HEK293T (cell line): Measurements from ENCODE around the gene BMP7.
"Not testable (repeated sequence)": the region's sequence is repeated elsewhere in the genome, so short reads cannot be mapped to it uniquely, and the experiment has no call there.

Experiments
- CTCF ChIA-PET: fragments of 350-600 bp; formaldehyde crosslinking; extraction: SDS; loops from one replicate; lab custom pipeline; 2021; ENCODE audit warnings: antibody characterized with exemption, inconsistent platforms; lab: Yijun Ruan, JAX
- POLR2A ChIA-PET: fragments of 350-600 bp; formaldehyde crosslinking; extraction: SDS; loops from one replicate; lab custom pipeline; 2020; ENCODE audit warnings: antibody characterized with exemption, inconsistent platforms; lab: Yijun Ruan, JAX
- DNase-seq: peaks from one replicate; pipeline ENCODE4 v3.0.0; 2012; ENCODE audit warnings: mixed read lengths; ENCODE audit errors: extremely low spot score
- ARNT ChIP-seq: fragments of 450-650 bp; IDR thresholded peaks from 2 replicates; pipeline ENCODE4 v1.6.1; 2017; ENCODE audit warnings: mild to moderate bottlenecking
- BHLHE40 ChIP-seq: fragments of 450-650 bp; IDR thresholded peaks from 2 replicates; pipeline ENCODE4 v1.6.1; 2016; ENCODE audit warnings: mild to moderate bottlenecking, moderate library complexity, borderline replicate concordance
- CTBP1 ChIP-seq: fragments of 450-650 bp; IDR thresholded peaks from 2 replicates; pipeline ENCODE4 v1.6.1; 2016; ENCODE audit warnings: borderline replicate concordance
- ELF4 ChIP-seq: fragments of 450-650 bp; IDR thresholded peaks from 2 replicates; pipeline ENCODE4 v1.6.1; 2017; ENCODE audit warnings: antibody characterized with exemption
- FOXA1 ChIP-seq: fragments of 450-650 bp; IDR thresholded peaks from 2 replicates; pipeline ENCODE4 v1.6.1; 2016; ENCODE audit warnings: mild to moderate bottlenecking
- FOXK2 ChIP-seq: fragments of 450-650 bp; IDR thresholded peaks from 2 replicates; pipeline ENCODE4 v1.6.1; 2016; ENCODE audit warnings: mild to moderate bottlenecking
- FOXM1 ChIP-seq: fragments of 450-650 bp; IDR thresholded peaks from 2 replicates; pipeline ENCODE4 v1.6.1; 2017; ENCODE audit warnings: mild to moderate bottlenecking, borderline replicate concordance
- HDGF ChIP-seq: fragments of 450-650 bp; IDR thresholded peaks from 2 replicates; pipeline ENCODE4 v1.6.1; 2017; ENCODE audit warnings: antibody characterized with exemption, borderline replicate concordance
- L3MBTL2 ChIP-seq: fragments of 450-650 bp; conservative IDR thresholded peaks from 2 replicates; pipeline ENCODE4 v1.6.1; 2016; ENCODE audit warnings: mild to moderate bottlenecking
- LEF1 ChIP-seq: fragments of 450-650 bp; IDR thresholded peaks from 2 replicates; pipeline ENCODE4 v1.6.1; 2017; ENCODE audit warnings: mild to moderate bottlenecking, borderline replicate concordance
- NFRKB ChIP-seq: fragments of 450-650 bp; IDR thresholded peaks from 2 replicates; pipeline ENCODE4 v1.6.1; 2016; ENCODE audit warnings: mild to moderate bottlenecking, moderate library complexity
- SP1 ChIP-seq: fragments of 450-650 bp; IDR thresholded peaks from 2 replicates; pipeline ENCODE4 v1.6.1; 2017
- SUZ12 ChIP-seq: fragments of 450-650 bp; IDR thresholded peaks from 2 replicates; pipeline ENCODE4 v1.6.1; 2016; ENCODE audit warnings: mild to moderate bottlenecking
- TARDBP ChIP-seq: fragments of 450-650 bp; IDR thresholded peaks from 2 replicates; pipeline ENCODE4 v1.6.1; 2016
- ZNF384 ChIP-seq: fragments of 450-650 bp; IDR thresholded peaks from 2 replicates; pipeline ENCODE4 v1.6.1; 2016
- TF ChIP-seq, protein P1 (sequence below): fragments of 450-650 bp; IDR thresholded peaks from 2 replicates; pipeline ENCODE4 v1.6.1; 2016

Gene BMP7

DNA sequence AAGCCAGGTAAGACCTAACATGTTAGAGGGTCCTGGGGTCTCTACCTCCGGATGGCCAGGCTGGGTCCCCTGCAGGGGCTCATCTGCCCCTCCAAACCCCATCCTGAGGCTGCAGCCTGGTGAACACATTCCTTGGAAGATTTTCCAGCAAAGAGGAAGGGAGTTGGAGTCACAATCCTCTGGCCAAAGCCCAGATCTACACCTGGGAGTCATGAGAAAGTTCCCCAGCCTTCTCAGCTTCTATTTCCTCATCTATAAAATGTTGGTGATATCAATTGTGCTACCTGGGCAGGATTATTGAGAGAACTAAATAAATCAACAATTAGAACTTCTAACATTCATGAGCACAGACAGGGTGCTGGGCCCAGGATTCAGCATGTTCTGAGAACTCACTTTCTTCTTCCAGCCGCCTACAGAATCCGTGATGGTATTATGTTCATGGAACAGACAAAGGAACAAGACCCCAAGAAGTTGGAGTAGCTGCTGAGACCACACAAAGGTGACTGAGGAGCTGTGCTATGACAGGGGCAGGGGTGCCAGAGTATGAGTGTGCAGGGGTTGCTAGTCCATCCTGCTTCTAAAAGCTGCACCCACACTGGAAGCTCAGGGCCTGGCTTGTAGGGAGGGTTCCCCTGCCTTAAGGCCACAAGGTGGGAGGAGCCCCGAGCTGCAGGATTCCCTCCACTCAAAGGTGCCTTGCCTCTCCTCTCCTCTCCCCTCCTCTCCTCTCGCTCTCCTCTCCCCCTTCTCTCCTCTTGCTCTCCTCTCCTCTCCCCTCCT is 68.9 kb downstream of the BMP7 start:
- no peak for DNase-seq
- TF ChIP-seq FOXM1 (no peak), FOXA1 (no peak), HDGF (no peak)
- ChIA-PET CTCF (no interaction called here), POLR2A (no interaction called here)

DNA sequence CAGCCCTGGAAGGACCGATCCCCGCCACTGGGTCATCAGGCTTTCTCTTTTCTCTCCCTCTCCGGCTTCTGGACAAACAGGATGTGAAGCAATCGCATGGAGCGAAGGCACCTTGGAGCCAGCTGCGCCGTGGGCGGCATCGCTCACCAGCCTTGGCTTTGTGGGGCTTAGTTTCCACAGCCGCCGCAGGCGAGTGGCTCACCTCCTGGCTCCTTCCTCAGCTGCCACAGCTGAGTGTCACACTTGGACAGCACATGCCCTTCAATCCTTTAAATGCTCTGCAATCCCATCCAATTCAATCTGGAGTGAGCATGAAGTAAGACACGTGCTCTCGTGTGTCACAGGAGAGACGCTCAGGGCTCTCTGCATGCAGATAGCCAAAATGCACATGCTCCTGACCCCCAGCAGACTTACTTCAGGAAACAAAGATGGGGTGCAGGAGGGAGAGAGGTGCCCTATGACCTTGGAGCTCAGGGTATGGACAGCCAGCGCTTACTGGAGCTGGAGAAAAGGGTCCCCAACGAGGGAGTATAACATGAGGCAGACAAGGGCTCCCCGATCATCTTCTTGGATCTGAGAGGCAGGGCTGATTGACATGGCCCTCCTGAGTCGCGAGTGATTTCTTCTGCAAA is 70.9 kb downstream of the BMP7 start:
- DNase-seq: no peak
- ChIA-PET CTCF (no interaction called here), POLR2A (no interaction called here)
- TF ChIP-seq ARNT (no peak), HDGF (no peak), ZNF384 (no peak), FOXK2 (no peak), NFRKB (no peak)

DNA sequence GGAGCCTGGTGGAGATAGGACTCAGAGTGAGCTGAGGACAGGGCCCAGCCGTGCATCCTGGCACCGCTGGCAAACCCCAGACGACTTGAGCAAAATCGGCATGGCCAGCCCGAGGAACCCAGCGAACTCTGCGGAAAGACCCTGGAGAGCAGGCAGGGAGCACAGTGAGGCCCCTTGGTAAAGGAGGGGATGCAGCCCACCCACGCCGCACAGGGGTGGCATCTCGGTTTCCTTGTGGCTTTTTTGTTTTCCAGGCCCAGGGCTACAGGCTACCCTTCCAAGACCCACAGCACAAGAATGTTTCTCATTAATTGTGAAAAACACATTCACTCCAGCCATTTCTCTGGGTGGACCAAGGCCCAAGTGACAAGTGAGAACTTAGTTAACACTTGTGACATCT is 71.4 kb downstream of the BMP7 start:
- no peak for DNase-seq
- TF ChIP-seq ELF4: no peak
- TF ChIP-seq L3MBTL2: no peak
- no peak for TF ChIP-seq FOXM1
- no peak for TF ChIP-seq SUZ12
- no peak for TF ChIP-seq BHLHE40
- TF ChIP-seq ZNF384: no peak
- no peak for TF ChIP-seq TARDBP
- no peak for TF ChIP-seq FOXA1
- TF ChIP-seq SP1: no peak
- no peak for TF ChIP-seq LEF1
- TF ChIP-seq, protein P1, sequence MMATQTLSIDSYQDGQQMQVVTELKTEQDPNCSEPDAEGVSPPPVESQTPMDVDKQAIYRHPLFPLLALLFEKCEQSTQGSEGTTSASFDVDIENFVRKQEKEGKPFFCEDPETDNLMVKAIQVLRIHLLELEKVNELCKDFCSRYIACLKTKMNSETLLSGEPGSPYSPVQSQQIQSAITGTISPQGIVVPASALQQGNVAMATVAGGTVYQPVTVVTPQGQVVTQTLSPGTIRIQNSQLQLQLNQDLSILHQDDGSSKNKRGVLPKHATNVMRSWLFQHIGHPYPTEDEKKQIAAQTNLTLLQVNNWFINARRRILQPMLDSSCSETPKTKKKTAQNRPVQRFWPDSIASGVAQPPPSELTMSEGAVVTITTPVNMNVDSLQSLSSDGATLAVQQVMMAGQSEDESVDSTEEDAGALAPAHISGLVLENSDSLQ: no peak
- TF ChIP-seq FOXK2: no peak
- no peak for TF ChIP-seq ARNT
- TF ChIP-seq NFRKB: no peak
- no peak for TF ChIP-seq CTBP1
- TF ChIP-seq HDGF: no peak
- CTCF ChIA-PET: no interaction called here
- POLR2A ChIA-PET: no interaction called here

DNA sequence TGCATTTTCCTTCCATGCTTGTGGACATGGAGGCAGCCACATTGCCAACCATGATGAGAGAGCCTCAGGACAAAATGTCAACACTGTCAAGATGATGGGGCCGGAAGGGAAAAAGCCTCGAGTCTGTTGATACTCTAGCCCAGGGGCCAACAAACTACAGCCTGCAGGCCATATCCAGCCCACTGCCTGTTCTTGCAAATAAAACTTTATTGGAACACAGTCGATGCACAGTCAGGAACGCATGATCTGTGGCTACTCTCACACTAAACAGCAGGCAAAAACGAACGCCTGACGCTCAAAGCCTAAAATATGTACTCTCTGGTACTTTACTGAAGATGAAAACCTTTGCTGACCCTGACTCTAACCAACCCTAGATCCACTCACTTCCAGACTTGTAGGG is 72.3 kb downstream of the BMP7 start:
- no peak for DNase-seq
- ChIA-PET CTCF (no interaction called here), POLR2A (no interaction called here)
- TF ChIP-seq CTBP1: no peak
- no peak for TF ChIP-seq ARNT
- TF ChIP-seq L3MBTL2: no peak
- TF ChIP-seq HDGF: no peak
- TF ChIP-seq, protein P1: no peak
- no peak for TF ChIP-seq FOXA1

DNA sequence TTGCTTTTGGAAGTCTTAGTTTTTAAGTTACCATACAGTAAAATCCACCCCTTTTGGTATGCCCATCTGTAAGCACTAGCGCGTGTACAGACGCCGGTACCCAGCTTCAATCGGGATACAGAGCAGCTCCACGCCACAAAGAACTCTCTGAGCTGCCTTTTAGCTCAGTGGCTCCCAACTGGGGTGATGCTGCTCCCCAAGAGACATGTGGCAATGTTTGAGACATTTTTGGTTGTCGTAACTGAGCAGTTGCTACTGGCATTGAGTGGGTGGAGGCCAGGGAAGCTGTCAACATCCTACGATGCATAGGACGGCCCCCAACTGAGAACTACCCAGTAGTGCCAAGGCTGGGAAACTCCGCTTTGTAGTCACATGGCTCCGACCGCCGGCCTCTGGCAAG is 73.3 kb downstream of the BMP7 start:
- POLR2A ChIA-PET: no interaction called here
- TF ChIP-seq SUZ12 (no peak), ARNT (no peak), LEF1 (no peak), FOXA1 (no peak), HDGF (no peak), ELF4 (no peak), FOXM1 (no peak), L3MBTL2 (no peak), ZNF384 (no peak), NFRKB (no peak), BHLHE40 (no peak), TARDBP (no peak), SP1 (no peak), CTBP1 (no peak)
- CTCF ChIA-PET: no interaction called here
- DNase-seq: no peak

DNA sequence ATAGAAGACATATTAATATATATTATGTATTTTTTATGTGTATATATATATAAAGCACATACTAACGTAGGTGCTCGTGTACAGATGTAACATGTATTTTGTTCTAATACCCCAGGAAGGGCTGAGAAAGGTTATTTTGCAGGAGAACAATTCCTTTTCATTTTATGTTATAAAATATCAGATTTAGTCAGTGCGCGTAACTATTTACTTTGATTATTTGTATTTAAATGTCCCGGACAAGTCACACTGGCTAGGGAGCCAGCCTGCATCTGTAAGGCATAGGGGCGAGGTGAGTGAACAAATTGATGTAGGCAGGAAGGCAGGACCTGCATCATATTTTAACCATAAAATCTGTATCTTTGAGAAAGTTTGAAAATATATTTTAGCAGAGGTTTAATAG is 74.1 kb downstream of the BMP7 start:
- POLR2A ChIA-PET: no interaction called here
- no peak for DNase-seq
- no peak for TF ChIP-seq NFRKB
- no peak for TF ChIP-seq FOXM1
- TF ChIP-seq L3MBTL2: no peak
- TF ChIP-seq FOXK2: no peak
- no peak for TF ChIP-seq SP1
- no peak for TF ChIP-seq LEF1
- TF ChIP-seq, protein P1: no peak
- no peak for TF ChIP-seq ELF4
- TF ChIP-seq SUZ12: no peak
- no peak for TF ChIP-seq ARNT
- no peak for TF ChIP-seq TARDBP
- TF ChIP-seq CTBP1: no peak
- no peak for TF ChIP-seq BHLHE40
- TF ChIP-seq ZNF384: no peak
- TF ChIP-seq FOXA1: no peak
- TF ChIP-seq HDGF: no peak
- CTCF ChIA-PET: no interaction called here

DNA sequence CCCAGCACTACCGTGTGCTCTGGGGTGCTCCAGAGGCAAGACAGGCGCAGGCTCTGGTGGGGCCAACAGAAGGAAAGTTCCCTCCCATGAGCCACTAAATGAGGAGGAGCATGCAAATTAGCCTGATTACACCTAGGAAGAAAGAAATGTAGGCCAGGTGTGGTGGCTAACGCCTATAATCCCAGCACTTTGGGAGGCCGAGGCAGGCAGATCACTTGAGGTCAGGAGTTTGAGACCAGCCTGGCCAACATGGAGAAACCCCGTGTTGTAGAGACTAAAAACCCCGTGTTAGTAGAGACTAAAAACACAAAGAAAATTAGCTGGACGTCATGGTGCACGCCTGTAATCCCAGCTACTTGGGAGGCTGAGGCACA is 75.2 kb downstream of the BMP7 start:
- DNase-seq, POLR2A ChIA-PET, CTCF ChIA-PET: not testable (repeated sequence)
